GM20431 (cell line): Measurements from ENCODE around the gene TLR9.

Experiments used
- in situ Hi-C: fragments of 300-500 bp; cut with MseI, MboI; formaldehyde crosslinking; loops from one replicate; pipeline ENCODE4 v1.15.0; 2020; ENCODE audit warnings: low sequenced_read_pairs; ENCODE audit not compliant: unreplicated experiment

The TLR9 gene

GRCh38 chr3:52248816-52249547 lies 23.5 kb upstream of the TLR9 start:
- in situ Hi-C loops: no loop called here

DNA sequence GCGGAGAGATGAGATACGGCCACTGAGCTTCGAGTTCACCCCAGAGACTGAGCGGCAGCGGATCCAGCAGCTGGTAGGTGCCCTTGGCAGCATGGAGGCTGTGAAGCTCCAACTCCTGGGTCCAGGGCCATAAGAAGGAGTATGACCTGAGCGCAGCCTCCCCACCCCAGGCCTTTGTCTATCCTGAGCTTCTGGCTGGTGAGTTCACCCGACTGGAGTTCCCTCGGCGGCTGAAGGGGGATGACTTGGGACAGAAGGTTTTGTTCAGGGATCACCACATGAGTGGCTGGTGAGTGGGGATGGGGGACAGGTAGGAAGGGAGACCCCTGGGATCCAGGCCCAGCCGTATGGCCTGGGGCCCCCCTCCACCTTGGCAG lies 22.7 kb upstream of the TLR9 start:
- in situ Hi-C loops: no loop called here

- in situ Hi-C loops: no loop called here
These were observed 22.1 kb upstream of the TLR9 start for GRCh38 chr3:52247409-52248164.

DNA sequence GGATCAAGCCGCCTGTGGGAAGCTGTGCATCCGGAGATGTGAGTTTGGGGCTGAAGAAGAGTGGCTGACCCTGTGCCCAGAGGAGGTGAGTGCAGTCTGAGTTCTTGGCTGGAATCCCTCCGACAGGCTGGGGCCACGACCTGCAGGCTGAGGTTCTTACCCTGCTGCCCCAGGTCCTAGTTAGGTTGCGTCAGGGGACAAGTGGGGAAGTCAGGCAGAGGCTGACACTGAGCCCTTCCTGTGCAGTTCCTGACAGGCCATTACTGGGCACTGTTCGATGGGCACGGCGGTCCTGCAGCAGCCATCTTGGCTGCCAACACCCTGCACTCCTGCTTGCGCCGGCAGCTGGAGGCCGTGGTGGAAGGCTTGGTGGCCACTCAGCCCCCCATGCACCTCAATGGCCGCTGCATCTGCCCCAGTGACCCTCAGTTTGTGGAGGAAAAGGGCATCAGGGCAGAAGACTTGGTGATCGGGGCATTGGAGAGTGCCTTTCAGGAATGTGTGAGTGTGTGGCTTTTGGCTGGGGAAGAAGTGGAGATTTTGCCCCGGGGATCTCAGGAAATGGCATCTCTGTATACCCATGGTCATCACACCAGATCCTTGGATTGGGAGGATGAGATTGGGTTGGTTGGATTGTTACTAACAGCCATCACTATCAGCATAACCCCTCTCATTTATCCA lies 21.4 kb upstream of the TLR9 start:
- in situ Hi-C loops: no loop called here

- in situ Hi-C loops: no loop called here
These were observed 20.8 kb upstream of the TLR9 start for GRCh38 chr3:52246264-52246620.

DNA sequence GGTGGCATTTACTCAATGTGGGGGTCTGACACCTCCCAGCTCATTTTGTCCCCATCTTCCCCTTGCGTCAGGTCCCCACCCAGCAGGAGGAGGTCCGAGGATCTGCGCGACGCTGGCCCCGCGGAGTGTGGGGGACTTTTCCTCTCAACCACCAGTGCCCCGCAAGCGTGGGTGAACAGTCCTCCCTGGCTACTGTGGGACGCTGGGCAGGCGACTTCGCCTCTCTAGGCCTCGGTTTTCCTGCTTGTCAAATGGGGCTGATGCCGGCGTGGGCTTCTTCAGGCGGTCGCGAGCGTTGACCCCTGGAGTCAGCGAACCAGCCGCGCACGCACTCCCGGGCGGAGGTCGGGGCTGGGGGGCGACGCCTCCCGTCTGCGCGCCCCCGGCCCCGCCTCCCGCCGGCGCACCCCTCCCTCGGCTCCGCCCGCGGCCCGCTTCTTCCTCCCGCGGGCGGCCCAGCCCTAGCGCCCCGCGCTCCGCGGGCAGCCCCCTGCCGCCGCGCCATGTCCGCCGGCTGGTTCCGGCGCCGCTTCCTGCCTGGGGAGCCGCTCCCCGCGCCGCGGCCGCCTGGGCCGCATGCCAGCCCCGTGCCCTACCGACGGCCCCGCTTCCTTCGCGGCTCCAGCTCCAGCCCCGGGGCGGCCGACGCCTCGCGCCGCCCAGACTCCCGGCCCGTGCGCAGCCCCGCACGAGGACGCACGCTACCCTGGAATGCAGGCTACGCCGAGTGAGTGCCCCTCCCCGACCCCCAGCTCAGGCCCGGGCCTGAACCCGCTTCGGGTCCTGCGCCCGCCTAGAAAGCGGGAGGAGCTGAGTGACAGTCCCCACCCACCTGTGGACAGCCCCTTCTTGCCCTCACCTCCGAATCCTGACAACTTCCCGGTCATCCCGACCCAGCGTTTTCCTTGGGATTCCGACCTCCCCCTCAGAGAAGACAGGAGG lies 20.1 kb upstream of the TLR9 start, which contains the start of gene PPM1M:
PPM1M (plus strand) TSS at position 438 of the 942 bp plus-strand sequence; CDS start at position 504, 66 bp downstream.
- in situ Hi-C loops: no loop called here

- in situ Hi-C loops: no loop called here
These were observed 18.6 kb upstream of the TLR9 start for GRCh38 chr3:52243791-52244628.

- in situ Hi-C loops: no loop called here
These were observed 16.6 kb upstream of the TLR9 start for GRCh38 chr3:52242039-52242438.

DNA sequence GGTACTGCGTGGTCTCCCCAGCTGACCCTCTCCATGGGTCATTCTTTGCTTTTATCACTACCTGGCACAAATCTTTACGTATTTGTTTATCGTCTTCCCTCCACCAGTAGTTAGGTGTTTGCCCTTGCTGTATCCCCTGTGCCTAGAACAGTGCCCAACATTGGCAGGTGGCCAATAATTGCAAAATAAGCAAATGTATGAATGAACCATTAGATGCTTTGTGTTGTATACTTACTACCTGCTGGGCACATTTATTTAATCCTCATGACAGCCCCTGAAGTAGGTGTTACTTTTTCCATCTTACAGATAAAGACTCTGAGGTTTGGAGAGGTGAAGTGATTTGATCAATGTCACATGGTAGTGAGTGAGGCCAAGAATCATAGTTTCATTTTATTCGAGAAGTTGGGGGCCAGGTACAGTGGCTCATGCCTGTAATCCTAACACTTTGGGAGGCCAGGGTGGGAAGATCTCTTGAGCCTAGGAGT lies 15.5 kb upstream of the TLR9 start:
- in situ Hi-C loops: no loop called here

DNA sequence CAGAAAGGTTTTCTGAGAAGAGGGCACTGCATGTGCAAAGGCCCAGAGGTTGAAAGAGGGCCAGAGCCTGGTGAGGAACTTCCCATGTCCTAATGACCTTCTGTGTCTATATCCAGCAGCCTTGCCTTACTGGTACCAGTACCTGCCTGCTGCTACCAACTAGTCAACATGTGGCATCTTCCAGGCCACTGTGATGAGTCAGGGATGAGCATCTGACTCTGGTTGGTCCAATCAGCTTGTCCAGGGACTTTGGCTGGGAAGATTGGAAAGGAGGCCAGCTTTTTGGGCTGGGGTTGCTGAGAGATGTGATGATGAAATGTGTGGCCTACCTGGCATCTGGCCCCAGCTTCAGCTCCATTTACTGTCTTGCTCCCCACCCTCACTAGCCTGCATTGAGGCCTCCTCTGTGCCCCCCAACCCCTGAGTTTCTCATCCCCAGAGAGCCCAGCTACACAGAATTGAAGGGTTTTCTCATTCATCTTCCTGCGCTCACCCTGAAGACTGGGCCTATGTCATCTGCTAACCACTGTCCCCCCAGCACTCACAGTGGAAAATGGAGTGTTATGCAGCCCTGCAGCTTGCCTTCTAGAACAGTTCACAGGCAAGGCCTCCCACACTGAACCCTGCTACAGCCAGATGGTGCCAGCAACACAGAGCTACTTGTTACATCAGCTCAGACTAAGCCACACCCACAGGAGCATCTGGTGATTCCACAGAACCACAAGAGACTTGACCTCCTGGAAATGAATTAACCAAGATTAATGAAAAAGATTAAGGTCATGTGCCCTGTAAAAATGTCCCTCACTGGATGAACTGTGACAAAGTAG lies 14.8 kb upstream of the TLR9 start:
- in situ Hi-C loops: no loop called here

GRCh38 chr3:52238761-52239701 lies 13.6 kb upstream of the TLR9 start, which contains the start of gene TWF2:
TWF2 (minus strand) TSS chr3:52239158; CDS start chr3:52239016, 142 bp downstream.
- in situ Hi-C loops: no loop called here

DNA sequence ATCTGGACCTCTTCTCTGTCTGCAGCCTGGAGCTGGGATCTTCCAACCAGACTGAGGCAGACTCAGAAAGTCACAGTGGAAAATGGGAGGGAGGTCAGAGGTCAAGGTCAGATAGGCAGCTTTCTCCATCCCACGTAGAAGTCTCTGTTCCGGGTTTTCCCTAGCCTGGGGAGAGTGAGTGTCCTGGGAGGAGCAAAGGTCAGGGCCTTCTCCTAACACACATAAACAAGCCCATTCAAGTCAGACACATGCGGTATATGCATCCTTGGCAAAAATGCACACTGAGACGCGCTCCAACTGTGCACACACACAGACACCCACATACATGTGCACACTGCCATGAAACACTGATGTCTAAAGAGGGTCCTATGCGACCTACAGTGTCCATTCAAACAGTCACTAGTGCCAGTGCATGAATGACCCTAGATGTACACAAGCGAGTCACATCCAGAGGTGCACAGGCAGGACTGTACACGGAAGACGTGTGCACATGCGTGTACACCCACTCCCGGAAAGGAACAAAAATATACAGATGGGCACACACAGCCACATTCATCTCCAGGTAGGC lies 12.8 kb upstream of the TLR9 start:
- in situ Hi-C loops: no loop called here

DNA sequence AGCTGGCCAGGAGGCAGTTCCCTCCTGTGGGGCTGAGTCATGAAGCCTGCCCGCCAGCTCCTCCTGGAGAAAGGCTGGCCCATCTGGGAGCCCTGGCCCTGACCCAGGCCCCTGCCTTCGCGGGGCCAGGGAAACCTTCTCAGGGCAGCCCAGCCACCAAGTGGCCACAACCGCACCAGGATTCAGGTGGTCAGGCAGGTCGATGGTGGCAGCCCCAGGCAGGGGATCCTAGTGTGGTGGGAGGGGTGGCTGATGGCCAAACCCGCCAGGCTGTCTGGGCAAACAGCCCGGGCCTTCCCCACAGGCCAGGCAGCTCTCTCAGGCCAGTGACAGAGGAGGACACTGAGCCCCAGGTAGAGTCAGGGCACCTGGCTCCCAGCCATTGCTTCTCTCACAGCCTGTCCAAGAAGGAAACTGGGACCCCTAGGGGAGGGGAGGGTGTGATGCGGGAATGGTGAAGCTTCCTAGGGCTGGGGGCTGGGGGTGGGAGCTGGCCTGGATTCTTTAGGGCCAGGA lies 12.3 kb upstream of the TLR9 start:
- in situ Hi-C loops: no loop called here

- in situ Hi-C loops: no loop called here
These were observed 11.7 kb upstream of the TLR9 start for GRCh38 chr3:52237006-52237656.

DNA sequence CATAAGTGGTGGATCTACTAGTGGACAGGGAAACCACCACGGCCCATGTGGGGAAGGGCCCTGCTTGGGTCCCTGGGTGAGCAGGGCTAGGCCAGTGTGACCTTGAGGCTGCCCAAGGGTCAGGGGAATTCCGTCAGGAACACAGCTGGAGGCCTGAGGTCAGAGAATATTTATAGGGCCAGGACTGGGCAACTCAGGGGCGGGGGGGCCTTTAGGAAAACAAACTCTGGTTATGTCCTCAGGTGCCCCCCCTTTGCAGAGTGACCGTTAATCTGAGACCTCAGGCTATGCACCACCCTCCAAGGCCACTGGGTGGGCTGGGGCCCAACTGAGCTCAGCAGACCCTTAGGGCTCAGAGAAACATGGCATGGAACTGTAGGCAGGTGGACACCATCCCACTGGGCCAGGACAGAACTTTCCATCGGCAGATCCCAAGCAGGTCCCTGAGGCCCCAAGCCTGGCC lies 11.0 kb upstream of the TLR9 start:
- in situ Hi-C loops: no loop called here
